GM19452 (cell line): ENCODE results near the gene OR1S1.
"Not testable (repeated sequence)": the region's sequence is repeated elsewhere in the genome, so short reads cannot be mapped to it uniquely, and the experiment has no call there.

Experiments used
- ATAC-seq: cut with Tn5 transposase; IDR thresholded peaks from one replicate; pipeline ENCODE4 v1.9.1; 2021; ENCODE audit not compliant: unreplicated experiment

The OR1S1 gene

DNA sequence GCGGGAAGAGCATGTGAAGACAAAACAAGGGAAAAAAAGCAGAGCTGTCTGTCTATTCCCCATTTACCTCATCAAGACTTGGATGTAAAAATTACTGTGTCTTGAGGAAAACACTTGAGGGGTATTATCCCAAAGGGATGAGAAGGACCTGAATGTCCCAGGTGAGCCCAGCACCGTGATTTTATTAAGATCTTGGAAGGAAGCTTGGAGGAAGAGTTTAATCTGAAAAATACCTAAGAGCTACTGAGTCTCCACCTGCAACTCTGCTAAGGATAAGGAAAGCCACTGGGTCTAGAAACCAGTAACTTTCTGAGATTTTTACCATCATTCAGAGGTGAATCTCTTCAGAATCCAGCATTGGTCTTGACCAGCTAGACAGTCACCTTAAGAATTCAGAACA is at the start of gene OR1S1:
OR1S1 (plus strand) TSS at position 301 of the 400 bp plus-strand sequence.
- not testable (repeated sequence) for ATAC-seq

DNA sequence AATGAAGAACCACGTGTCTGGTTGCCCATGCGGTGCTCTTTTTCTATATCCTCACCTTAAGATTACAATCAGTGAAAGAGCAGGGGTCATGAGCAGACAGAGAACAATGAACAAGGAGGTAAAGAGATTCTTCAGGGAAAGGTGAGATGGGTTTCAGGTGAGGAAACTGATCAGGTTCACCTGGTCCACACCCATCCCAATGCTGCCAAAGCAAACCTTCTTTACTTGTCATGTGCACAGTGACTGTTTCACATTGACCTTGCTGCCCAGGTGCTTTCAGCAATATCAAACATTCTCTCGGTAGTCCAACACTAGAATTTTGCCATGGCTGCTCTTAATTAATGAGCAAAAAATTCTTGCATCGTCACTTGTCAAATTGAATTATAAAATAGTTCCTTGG is 48.1 kb upstream of the OR1S1 start:
- ATAC-seq: no peak

DNA sequence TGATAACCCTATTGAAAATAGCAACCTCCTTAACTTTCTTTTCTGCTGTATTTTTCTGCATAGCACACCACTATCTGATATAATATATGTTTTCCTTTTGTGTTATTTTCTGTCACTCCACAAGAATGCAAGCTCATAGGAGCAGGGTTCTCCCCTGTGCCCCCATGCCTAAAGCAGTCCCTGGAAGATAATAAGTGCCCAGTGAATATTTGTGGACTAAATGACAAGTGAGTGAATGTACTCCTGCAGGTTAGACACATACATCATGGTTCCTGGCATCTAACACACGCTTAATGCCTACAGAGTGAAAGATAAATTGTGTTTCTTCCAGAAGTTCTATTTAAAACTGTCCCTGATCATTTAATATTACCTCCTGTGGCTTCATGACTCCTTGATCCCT is 47.5 kb upstream of the OR1S1 start:
- ATAC-seq: no peak

DNA sequence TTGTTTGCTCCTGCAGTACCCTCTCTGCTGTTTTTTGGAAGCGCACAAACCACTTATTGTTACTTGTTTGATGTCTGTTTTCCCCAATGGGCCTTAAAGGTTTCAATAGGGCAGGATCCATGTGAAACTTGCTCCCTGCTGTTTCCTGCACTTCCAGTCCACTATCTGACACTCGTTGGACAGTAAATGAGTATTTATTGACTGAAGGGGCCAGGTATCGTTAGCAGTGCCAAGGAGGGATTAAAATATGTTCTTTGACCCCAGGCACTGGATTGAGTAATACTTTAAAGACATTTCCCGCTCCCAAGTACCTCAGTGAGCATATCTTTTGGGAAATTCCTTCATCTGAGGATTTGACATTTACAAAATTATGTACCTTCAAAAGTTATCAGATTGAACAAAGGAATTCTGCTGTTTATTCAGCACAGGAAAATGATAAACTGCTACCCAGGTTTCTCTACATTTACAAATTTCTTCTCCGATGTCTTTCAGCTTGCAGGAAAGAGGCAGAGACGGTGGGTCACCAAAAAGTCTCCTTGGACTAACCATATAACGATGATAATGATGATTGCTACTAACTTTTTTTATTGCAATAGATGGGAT is 46.9 kb upstream of the OR1S1 start:
- no peak for ATAC-seq

DNA sequence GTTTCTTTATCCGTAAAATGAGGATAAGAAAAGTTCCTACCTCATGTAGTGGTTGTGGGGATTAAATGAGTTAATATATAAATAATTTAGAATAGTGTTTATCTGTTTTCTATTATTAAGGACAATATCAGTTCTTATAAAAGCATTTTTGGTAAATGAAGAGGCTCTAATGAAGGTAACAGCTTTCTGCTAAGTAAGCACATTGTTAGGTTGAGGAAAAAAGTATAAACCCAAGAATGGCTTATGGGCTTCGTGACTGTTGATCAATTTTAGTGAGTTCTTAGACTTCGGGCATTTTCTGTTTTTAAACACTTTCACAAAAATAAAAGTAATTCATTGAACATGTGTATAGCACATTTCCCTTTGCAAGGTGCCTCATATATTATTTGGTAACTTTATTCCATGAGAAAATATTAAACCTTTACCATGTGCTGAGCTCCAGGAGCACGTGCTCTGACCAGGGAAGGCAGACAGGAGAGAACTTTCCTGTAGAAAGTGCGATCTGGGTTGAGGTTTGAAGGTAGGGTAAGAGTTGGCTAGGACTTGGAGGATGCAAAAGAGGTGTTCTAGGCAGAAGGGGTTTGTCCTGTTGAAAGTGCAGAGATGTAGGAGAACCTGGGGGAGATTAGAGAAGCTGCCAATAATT is 35.0 kb upstream of the OR1S1 start:
- ATAC-seq: no peak

DNA sequence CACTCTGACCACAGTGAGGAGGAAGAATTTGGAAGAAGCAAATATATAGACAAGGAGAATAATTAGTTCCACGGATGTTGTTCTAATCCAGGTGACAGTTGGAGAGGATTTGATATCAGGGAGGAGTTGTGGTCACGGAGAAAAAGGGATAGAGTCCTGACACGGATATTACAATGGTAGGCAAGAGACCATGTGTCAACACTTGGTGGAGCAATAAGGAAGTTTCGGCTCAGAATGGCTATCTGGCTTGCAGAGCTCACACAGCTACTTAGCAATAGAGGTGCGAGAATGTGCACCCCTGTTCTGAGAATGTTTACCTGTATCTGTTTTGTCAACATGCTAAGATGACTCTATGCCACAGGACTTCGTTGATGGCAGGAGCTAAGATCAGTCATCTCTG is 34.1 kb upstream of the OR1S1 start:
- no peak for ATAC-seq

DNA sequence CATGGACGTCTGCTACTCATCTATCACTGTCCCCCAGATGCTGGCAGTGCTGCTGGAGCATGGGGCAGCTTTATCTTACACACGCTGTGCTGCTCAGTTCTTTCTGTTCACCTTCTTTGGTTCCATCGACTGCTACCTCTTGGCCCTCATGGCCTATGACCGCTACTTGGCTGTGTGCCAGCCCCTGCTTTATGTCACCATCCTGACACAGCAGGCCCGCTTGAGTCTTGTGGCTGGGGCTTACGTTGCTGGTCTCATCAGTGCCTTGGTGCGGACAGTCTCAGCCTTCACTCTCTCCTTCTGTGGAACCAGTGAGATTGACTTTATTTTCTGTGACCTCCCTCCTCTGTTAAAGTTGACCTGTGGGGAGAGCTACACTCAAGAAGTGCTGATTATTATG is 32.9 kb upstream of the OR1S1 start:
- no peak for ATAC-seq

DNA sequence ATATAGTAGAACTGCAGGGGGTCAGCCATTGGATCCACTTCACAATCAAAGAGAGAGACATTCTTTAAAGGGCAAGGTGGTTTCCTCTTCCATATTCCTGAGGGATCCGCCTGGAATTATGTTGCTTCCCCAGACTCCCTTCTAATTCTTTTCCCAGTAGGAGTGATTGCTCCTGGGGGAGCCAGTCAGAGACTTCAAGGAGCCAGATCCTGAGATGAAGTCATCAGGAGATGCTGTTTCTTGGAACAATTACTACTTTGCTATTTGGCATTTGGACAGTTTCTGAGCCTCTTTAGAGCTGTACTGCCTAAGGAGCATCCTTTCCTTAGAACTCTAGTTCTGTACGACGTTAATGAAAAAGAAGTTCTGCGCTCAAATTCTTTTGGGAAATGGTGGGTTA is 25.6 kb upstream of the OR1S1 start:
- no peak for ATAC-seq

DNA sequence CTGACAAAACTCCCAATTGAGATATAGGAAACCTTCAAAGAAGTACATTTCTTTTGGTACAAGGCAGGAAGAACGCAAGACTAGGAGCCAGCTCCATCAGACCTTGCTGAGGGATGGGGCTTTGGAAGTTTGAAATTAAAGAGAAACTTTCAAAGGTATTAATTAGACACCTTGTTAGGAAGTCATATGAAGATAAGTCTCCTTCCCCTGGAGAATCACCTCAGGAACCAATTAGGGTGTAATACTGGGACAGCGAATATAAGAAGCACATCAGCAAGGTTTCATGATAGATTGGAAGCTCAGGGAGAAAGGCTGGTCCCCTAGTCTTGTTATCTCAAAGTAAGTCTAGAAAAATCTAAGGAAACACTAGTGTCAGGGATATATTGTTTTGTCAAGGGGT is 23.8 kb upstream of the OR1S1 start, which contains the start of gene OR9Q2:
OR9Q2 (plus strand) TSS at position 301 of the 400 bp plus-strand sequence. CDS start 1,421 bp downstream, outside the sequence.
- no peak for ATAC-seq

DNA sequence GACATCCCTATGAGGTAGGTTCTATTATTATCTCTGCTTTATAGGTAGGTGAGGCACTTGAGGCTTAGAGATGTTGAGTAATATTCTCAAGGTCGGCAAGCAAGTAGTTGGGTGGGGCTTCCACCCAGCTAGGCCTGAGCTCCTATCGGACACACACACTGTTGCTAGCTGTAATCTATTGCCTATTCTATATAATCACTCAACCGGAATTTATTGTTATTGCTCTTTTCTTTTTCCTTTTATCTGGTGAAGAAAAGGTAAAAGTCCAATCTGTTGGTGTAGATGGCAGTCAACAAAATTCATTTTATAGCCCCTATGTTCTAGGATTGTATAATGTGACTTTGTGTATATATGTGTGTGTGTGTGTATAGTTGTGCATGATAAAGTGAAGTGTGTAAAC is 20.3 kb upstream of the OR1S1 start:
- no peak for ATAC-seq

DNA sequence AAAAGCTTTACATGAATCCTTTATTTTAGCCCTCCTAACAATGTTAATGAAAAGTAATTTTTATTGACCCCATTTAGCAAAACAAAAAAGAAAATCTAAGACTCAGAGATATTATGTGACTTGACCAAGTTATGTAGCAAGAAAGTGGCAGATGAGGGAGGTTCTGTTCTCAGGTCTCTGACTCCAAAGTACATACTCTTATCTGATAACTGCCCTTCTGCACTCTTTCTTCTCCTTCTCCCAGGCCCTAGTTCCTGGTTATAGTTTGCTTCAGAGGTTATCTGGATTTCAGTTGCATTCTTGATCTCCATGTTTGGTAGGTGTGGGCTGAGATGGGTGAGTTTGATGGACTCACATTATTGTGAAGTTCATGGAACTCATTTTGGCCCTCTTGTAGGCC is 19.1 kb upstream of the OR1S1 start:
- no peak for ATAC-seq

DNA sequence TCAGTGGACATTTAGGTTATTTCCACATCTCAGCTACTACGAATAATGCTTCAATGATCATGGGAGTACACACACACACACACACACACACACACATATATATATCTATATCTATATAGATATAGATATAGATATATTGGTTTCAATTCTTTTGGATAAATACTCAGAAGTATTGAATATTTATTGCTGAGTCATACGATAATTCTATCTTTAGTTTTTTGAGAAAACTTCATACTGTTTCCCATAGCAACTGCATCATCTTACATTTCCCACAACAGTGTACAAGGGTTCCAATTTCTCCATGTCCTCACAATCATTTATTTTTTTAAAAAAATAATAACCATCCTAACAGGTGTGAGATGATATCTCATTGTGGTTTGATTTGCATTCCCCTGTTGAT is 16.6 kb upstream of the OR1S1 start:
- no peak for ATAC-seq

DNA sequence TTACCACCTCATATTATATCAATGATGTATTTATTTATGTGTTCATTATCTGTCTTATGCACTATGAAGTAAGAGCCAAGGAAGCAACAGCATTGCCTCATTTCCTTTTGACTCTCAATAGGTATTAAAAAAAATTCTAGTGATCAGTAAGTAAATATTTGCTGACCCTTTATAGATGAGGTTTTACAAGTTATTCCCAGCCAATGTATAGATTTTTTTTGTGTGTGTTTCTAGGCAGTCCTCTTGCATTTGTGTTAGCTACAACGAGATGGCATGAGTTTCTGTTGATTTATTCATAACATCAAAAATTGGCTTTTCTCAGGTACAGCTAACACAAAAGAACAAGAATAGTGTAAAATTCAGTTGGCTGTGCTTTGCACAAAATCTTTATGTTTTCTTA is 13.2 kb upstream of the OR1S1 start:
- no peak for ATAC-seq

DNA sequence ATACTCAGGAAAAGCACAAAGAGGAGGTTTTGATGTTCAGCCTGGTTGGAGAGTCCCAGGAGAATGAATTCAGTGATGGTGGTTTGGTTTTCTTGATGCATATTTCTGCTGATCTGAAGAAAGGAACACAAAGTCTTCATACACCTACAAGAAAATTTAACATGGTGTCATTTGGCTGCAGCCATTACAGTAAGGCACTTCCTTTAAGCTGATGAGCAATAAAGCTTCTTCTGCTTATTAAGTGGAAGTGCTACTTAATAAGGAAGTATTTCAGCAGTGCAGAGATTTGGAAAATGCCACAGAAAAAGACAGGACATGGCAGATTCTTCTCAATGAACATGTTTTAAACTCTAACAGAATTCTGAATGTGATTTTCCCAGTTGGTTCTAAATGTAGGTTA is 8.5 kb upstream of the OR1S1 start, which contains the start of gene OR1S2:
OR1S2 (minus strand) TSS at position 101 of the 400 bp plus-strand sequence; CDS start at position 101, 0 bp downstream.
- ATAC-seq: no peak

DNA sequence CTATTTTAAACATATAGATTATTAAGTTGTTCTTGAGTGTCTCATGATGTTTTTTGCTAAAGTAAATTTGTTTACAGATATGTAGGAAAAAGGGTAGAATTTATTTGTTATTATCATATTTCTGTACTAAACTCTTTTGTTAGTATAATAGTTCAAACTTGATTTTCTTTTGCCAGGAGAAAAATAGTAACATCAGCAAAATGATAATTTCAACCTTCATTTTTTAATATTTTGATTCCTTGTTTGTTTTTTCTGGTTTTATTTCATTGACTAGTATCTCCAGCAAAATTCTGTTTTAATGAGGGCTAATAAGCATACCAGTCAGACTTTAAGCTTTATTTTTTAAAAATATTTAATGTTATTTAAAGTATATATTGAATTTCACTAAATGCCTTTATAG is 4.0 kb downstream of the OR1S1 start:
- ATAC-seq: no peak

DNA sequence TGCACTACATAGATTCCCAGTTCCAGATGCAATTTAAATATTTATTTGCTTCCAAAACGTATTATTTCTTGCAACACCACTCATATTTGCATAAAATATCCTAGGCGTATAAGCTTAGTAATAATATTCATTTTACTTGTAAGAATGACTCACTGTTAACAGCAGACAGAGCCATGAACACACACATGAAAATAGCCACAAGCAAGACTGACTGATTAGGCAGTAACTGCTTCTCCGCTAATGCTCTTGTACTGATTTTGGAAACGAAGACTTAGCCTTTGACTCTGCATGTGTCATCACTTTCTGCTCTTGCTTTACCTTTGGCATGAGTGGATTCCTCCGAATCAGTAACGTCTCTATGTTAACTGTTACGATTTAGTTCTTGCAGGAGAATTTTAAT is 10.2 kb downstream of the OR1S1 start:
- no peak for ATAC-seq

DNA sequence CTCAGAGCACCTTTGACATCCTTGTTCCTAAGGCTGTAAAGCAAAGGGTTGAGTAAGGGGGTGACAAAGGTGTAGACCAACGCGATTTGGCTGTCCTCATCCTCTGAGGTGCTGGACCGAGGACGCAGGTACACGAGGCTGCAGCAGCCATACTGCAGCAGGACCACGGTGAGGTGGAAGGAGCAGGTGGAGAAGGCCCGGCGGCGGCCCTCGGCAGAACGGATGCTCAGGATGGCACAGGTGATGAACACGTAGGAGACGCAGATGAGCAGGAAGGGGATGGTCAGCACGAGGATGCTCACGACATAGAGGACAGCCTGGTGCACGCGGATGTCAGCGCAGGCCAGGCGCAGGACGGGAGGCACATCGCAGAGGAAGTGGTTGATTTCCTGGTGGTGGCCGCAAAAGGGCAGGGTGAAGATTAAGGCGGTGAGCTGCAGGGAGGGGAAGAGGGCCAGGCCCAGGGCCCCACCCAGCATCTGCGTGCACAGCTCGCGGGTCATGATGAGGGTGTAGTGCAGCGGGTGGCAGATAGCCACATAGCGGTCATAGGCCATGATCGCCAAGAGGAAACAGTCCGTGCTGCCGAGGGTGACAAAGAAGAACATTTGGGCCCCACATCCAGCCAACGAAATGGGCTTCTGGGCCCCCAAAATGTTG is 15.6 kb downstream of the OR1S1 start:
- ATAC-seq: no peak

DNA sequence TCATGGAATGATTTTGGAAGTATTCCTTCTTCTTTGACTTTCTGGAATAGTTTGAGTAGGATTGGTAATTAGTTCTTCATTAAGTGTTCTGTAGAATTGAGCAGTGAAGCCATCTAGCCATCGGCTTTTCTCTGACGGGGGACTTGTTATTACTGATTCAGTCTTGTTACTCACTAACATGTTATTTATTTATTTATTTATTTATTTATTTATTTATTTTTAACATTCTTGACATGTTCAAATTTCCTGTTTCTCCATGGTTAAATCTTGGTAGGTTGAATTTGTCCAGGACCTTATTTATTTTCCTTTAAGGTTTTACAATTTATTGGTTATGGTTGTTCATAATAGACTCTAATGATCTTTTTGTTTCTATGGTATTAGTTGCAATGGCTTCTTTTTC is 31.4 kb downstream of the OR1S1 start:
- no peak for ATAC-seq

DNA sequence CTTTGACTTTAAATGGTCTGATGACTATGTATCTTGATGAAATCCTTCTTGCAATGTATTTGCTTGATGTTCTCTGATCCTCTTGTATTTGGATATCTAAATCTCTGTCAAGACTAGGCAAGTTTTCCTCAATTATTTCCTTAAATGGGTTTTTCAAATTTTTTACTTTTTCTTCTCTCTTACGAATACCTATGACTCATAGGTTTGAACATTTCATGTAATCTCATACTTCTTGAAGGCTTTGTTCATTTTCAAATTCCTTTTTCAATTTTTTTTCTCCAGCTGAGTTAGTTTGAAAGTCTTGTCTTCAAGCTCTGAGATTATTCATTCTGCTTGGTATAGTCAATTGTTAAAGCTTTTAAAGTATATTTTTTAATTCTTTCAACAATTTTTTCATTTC is 42.4 kb downstream of the OR1S1 start:
- no peak for ATAC-seq

DNA sequence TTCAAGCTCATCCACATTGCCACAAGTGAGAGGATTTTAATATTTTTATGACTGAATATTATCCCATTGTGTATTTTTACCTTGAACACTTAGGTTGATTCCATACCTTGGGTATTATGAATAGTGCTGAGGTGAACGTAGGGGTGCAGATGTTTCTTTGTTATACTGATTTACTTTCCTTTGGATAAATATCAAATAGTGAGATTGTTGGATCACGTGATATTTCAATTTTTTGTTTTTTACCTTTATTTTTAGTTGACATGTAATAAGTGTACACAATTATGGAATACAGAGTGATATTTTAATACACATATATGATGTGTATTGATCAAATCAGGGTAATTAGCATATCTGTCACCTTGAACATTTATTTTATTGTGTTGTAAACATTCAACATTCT is 47.5 kb downstream of the OR1S1 start:
- ATAC-seq: no peak
